ENCODE data around the gene KLHL24.

GRCh38 chr3:183730361-183730760, 94.9 kb downstream of the KLHL24 start:
- TF ChIP-seq CTCF (conservative IDR thresholded peaks at IDR 0.05), result no peak
- no peak for TF ChIP-seq EZH2 (IDR thresholded peaks at IDR 0.05; ENCODE audit: low read depth)
